GM19395 (cell line): ENCODE results near the gene PTX3.

ENCODE experiments used
- ATAC-seq: cut with Tn5 transposase; IDR thresholded peaks from one replicate; pipeline ENCODE4 v1.9.1; 2021; ENCODE audit warnings: mild to moderate bottlenecking, moderate library complexity; ENCODE audit not compliant: unreplicated experiment

PTX3 gene

GRCh38 chr3:157420606-157421130 is 16.0 kb upstream of the PTX3 start:
- no peak for ATAC-seq

GRCh38 chr3:157423337-157423736 is 13.3 kb upstream of the PTX3 start:
- no peak for ATAC-seq

- ATAC-seq, result no peak
Measured at GRCh38 chr3:157427901-157428300, 8.7 kb upstream of the PTX3 start.

- ATAC-seq, result no peak
Measured at GRCh38 chr3:157428853-157429252, 7.8 kb upstream of the PTX3 start.

GRCh38 chr3:157429708-157430107 is 6.9 kb upstream of the PTX3 start:
- no peak for ATAC-seq

GRCh38 chr3:157438194-157438730 is 1.6 kb downstream of the PTX3 start:
- peak; percentile 13 for ATAC-seq

- no peak for ATAC-seq
Measured at GRCh38 chr3:157441102-157441624, 4.5 kb downstream of the PTX3 start.

- no peak for ATAC-seq
Measured at GRCh38 chr3:157442729-157443128, 6.1 kb downstream of the PTX3 start.

GRCh38 chr3:157443905-157444796 is 7.5 kb downstream of the PTX3 start:
- ATAC-seq, result no peak

- ATAC-seq, result no peak
Measured at GRCh38 chr3:157444797-157445184, 8.1 kb downstream of the PTX3 start.

- ATAC-seq, result no peak
Measured at GRCh38 chr3:157445857-157446256, 9.2 kb downstream of the PTX3 start.

- ATAC-seq, result no peak
Measured at GRCh38 chr3:157447026-157447694, 10.5 kb downstream of the PTX3 start.

GRCh38 chr3:157452097-157452496 is 15.4 kb downstream of the PTX3 start:
- no peak for ATAC-seq

- ATAC-seq, result no peak
Measured at GRCh38 chr3:157453824-157454223, 17.2 kb downstream of the PTX3 start.

- ATAC-seq, result no peak
Measured at GRCh38 chr3:157459706-157460105, 23.1 kb downstream of the PTX3 start.

- ATAC-seq, result no peak
Measured at GRCh38 chr3:157460253-157460652, 23.6 kb downstream of the PTX3 start.

GRCh38 chr3:157463816-157464215 is 27.2 kb downstream of the PTX3 start:
- ATAC-seq, result no peak

- ATAC-seq, result no peak
Measured at GRCh38 chr3:157464321-157464720, 27.7 kb downstream of the PTX3 start.

GRCh38 chr3:157465741-157466140 is 29.1 kb downstream of the PTX3 start:
- ATAC-seq, result no peak

GRCh38 chr3:157467200-157467599 is 30.6 kb downstream of the PTX3 start:
- ATAC-seq, result no peak

GRCh38 chr3:157469561-157470294 is 33.1 kb downstream of the PTX3 start:
- ATAC-seq, result no peak
